ENCODE results near the gene GLE1. TPM values are rescaled to one million over a fixed set of nuclear protein-coding genes. Genes with fewer than 3 reads are reported as not detected.
"Not testable (repeated sequence)": the region's sequence is repeated elsewhere in the genome, so short reads cannot be mapped to it uniquely, and the experiment has no call there.

GLE1 gene
- polyA plus RNA-seq, 3 donors, result 16.0 to 31.2 (median 22.2) TPM

GRCh38 chr9:128579194-128579593 is 74.7 kb downstream of the GLE1 start:
- 100% methylated on average over 1 of the region's 1 CpG for WGBS (ENCODE audit: insufficient coverage)
- Mint-ChIP-seq H3K27me3 (ENCODE audit: low read depth in 3 of 3) (peaks cover 0 to 3% (median 0%) of the 10 kb centered on the region in 3 donors), H3K4me1 (no peaks in the 10 kb centered on the region), H3K36me3 (peaks cover 94 to 96% of the 10 kb centered on the region in 2 donors), H3K4me3 (no peak overlapping the region), H3K27ac (no peak overlapping the region), H3K9me3 (peaks cover 0 to 2% (median 0%) of the 10 kb centered on the region in 7 donors)
- H3K4me2 ChIP-seq (replicated peaks; ENCODE audit: extremely low read depth, low read length, poor library complexity, severe bottlenecking), result no peak overlapping the region
- no peaks in the 10 kb centered on the region for H3K9me3 ChIP-seq (replicated peaks in 1 of 2; ENCODE audit: control insufficient read depth in 1 of 2, insufficient read depth in 1 of 2, low read length in 2 of 2)
- H3K79me2 ChIP-seq (ENCODE audit: insufficient read depth, low read length), result no peaks in the 10 kb centered on the region
- H3K4me3 ChIP-seq (replicated peaks in 1 of 3; ENCODE audit: low read depth in 2 of 3, low read length in 3 of 3), result no peak overlapping the region
- TF ChIP-seq, protein P1, sequence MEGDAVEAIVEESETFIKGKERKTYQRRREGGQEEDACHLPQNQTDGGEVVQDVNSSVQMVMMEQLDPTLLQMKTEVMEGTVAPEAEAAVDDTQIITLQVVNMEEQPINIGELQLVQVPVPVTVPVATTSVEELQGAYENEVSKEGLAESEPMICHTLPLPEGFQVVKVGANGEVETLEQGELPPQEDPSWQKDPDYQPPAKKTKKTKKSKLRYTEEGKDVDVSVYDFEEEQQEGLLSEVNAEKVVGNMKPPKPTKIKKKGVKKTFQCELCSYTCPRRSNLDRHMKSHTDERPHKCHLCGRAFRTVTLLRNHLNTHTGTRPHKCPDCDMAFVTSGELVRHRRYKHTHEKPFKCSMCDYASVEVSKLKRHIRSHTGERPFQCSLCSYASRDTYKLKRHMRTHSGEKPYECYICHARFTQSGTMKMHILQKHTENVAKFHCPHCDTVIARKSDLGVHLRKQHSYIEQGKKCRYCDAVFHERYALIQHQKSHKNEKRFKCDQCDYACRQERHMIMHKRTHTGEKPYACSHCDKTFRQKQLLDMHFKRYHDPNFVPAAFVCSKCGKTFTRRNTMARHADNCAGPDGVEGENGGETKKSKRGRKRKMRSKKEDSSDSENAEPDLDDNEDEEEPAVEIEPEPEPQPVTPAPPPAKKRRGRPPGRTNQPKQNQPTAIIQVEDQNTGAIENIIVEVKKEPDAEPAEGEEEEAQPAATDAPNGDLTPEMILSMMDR (IDR thresholded peaks at IDR 0.05), result no peak
- H3K36me3 ChIP-seq (replicated peaks in 1 of 2; ENCODE audit: control insufficient read depth in 1 of 2, insufficient read depth in 2 of 2, low read length in 2 of 2), result peaks cover 94 to 97% of the 10 kb centered on the region in 2 donors
- H4K20me1 ChIP-seq (ENCODE audit: insufficient read depth, low read length), result no peaks in the 10 kb centered on the region
- no peaks in the 10 kb centered on the region for H3K4me1 ChIP-seq (ENCODE audit: control insufficient read depth in 1 of 2, insufficient read depth in 2 of 2, low read length in 2 of 2)
- no peak overlapping the region for H2AFZ ChIP-seq (ENCODE audit: insufficient read depth, low read depth, low read length, poor library complexity, severe bottlenecking)
- no peaks in the 10 kb centered on the region for H3K27me3 ChIP-seq (ENCODE audit: control insufficient read depth in 2 of 2, insufficient read depth in 2 of 2, low read length in 2 of 2)
- no peak overlapping the region for H3K9ac ChIP-seq (ENCODE audit: insufficient read depth, low read length, poor library complexity, severe bottlenecking)
- H3K27ac ChIP-seq (ENCODE audit: low read depth in 1 of 2, low read length in 2 of 2), result no peak overlapping the region
- intact Hi-C loops (cut with micrococcal nuclease), result no loop called here
- no peak for DNase-seq

DNA sequence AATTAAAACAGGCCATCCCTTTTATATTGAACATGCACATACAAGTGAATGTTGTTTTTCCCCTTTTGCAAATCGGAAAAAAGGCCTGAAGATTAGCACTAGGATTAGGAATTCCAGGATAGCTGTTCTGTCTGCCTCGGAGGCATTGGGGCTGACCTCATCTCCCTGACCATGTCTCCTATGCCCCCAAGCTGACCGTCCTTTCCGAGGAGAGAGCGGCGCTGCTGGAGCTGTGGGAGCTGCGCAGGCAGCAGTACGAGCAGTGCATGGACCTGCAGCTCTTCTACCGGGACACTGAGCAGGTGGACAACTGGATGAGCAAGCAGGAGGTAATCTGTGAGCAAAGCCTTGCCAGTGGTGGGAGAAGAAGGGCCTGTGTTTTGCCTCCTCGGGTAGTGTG is 76.2 kb downstream of the GLE1 start:
- H3K4me1 ChIP-seq (ENCODE audit: control insufficient read depth in 1 of 2, insufficient read depth in 2 of 2, low read length in 2 of 2), result no peaks in the 10 kb centered on the region
- H3K4me2 ChIP-seq (replicated peaks; ENCODE audit: extremely low read depth, low read length, poor library complexity, severe bottlenecking), result no peak overlapping the region
- over 99% methylated on average over 10 of the region's 10 CpGs for WGBS (ENCODE audit: insufficient coverage)
- intact Hi-C loops (cut with micrococcal nuclease), result no loop called here
- peaks cover 95 to 98% of the 10 kb centered on the region in 2 donors for H3K36me3 ChIP-seq (replicated peaks in 1 of 2; ENCODE audit: control insufficient read depth in 1 of 2, insufficient read depth in 2 of 2, low read length in 2 of 2)
- H3K9me3 Mint-ChIP-seq, result peaks cover 0 to 2% (median 0%) of the 10 kb centered on the region in 7 donors
- TF ChIP-seq, protein P1 (IDR thresholded peaks at IDR 0.05), result no peak
- no peaks in the 10 kb centered on the region for H3K79me2 ChIP-seq (ENCODE audit: insufficient read depth, low read length)
- peaks cover 0 to 3% (median 2%) of the 10 kb centered on the region in 3 donors for H3K27me3 Mint-ChIP-seq (ENCODE audit: low read depth in 3 of 3)
- peaks cover 94 to 97% of the 10 kb centered on the region in 2 donors for H3K36me3 Mint-ChIP-seq
- no peak overlapping the region for H2AFZ ChIP-seq (ENCODE audit: insufficient read depth, low read depth, low read length, poor library complexity, severe bottlenecking)
- H3K9ac ChIP-seq (ENCODE audit: insufficient read depth, low read length, poor library complexity, severe bottlenecking), result no peak overlapping the region
- H3K27me3 ChIP-seq (ENCODE audit: control insufficient read depth in 2 of 2, insufficient read depth in 2 of 2, low read length in 2 of 2), result no peaks in the 10 kb centered on the region
- H3K27ac ChIP-seq (ENCODE audit: low read depth in 1 of 2, low read length in 2 of 2), result no peak overlapping the region
- H3K9me3 ChIP-seq (replicated peaks in 1 of 2; ENCODE audit: control insufficient read depth in 1 of 2, insufficient read depth in 1 of 2, low read length in 2 of 2), result no peaks in the 10 kb centered on the region
- H3K4me1 Mint-ChIP-seq, result no peaks in the 10 kb centered on the region
- no peak overlapping the region for H3K4me3 ChIP-seq (replicated peaks in 1 of 3; ENCODE audit: low read depth in 2 of 3, low read length in 3 of 3)
- no peak for DNase-seq
- H3K27ac Mint-ChIP-seq, result no peak overlapping the region
- no peak overlapping the region for H3K4me3 Mint-ChIP-seq
- no peaks in the 10 kb centered on the region for H4K20me1 ChIP-seq (ENCODE audit: insufficient read depth, low read length)

DNA sequence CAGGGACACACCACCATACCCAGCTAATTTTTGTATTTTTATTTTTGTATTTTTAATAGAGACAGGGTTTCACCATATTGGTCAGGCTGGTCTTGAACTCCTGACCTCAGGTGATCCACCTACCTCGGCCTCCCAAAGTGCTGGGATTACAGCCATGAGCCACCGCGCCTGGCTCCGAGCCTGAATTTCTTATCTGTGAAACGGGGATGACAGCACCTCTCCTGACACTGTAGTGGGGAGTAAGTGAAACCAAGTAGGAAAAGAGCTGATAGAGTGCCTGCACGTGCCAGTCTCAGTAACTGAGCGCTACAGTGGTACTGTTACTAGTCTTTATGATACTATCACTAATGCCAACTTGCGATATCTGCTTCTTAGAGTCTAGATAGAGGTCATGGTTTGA is 80.6 kb downstream of the GLE1 start:
- H3K4me1 Mint-ChIP-seq; H3K27ac ChIP-seq (ENCODE audit: low read depth in 1 of 2, low read length in 2 of 2); H3K4me1 ChIP-seq (ENCODE audit: control insufficient read depth in 1 of 2, insufficient read depth in 2 of 2, low read length in 2 of 2); intact Hi-C loops (cut with micrococcal nuclease); DNase-seq; H3K27me3 Mint-ChIP-seq (ENCODE audit: low read depth in 3 of 3); H2AFZ ChIP-seq (ENCODE audit: insufficient read depth, low read depth, low read length, poor library complexity, severe bottlenecking); H3K9me3 Mint-ChIP-seq; H4K20me1 ChIP-seq (ENCODE audit: insufficient read depth, low read length); H3K4me3 Mint-ChIP-seq; H3K4me2 ChIP-seq (replicated peaks; ENCODE audit: extremely low read depth, low read length, poor library complexity, severe bottlenecking); H3K4me3 ChIP-seq (replicated peaks in 1 of 3; ENCODE audit: low read depth in 2 of 3, low read length in 3 of 3); H3K27me3 ChIP-seq (ENCODE audit: control insufficient read depth in 2 of 2, insufficient read depth in 2 of 2, low read length in 2 of 2); H3K9ac ChIP-seq (ENCODE audit: insufficient read depth, low read length, poor library complexity, severe bottlenecking); H3K79me2 ChIP-seq (ENCODE audit: insufficient read depth, low read length); H3K9me3 ChIP-seq (replicated peaks in 1 of 2; ENCODE audit: control insufficient read depth in 1 of 2, insufficient read depth in 1 of 2, low read length in 2 of 2): not testable (repeated sequence)
- peak overlapping the region in 5 of 7 donors; percentile 8 to 78 (median 55) for H3K27ac Mint-ChIP-seq
- 100% methylated on average over 3 of the region's 8 CpGs for WGBS (ENCODE audit: insufficient coverage)
- peaks cover 86 to 96% of the 10 kb centered on the region in 2 donors for H3K36me3 ChIP-seq (replicated peaks in 1 of 2; ENCODE audit: control insufficient read depth in 1 of 2, insufficient read depth in 2 of 2, low read length in 2 of 2)
- peaks cover 83 to 99% of the 10 kb centered on the region in 2 donors for H3K36me3 Mint-ChIP-seq

Data from CD14-positive monocyte (primary cell).